Brain microvascular endothelial cell (primary cell): ENCODE measurements around the gene HERC5.

ENCODE experiments used
- DNase-seq: peaks from one replicate; pipeline ENCODE4 v3.0.0-alpha.2; 2020
- H3K27ac ChIP-seq: fragments of 250-450 bp; sonication (Bioruptor Pico); 2 replicates; pipeline ENCODE4 v1.5.1; 2020; ENCODE audit warnings: mild to moderate bottlenecking, moderate library complexity
- H3K27me3 ChIP-seq: fragments of 250-450 bp; sonication (Bioruptor Pico); replicated peaks from 2 replicates; pipeline ENCODE4 v1.5.1; 2020; ENCODE audit warnings: mild to moderate bottlenecking
- H3K36me3 ChIP-seq: fragments of 250-450 bp; sonication (Bioruptor Pico); replicated peaks from 2 replicates; pipeline ENCODE4 v1.5.1; 2020; ENCODE audit warnings: mild to moderate bottlenecking
- H3K4me3 ChIP-seq: 2 replicates; pipeline ENCODE4 v1.5.1; 2011; ENCODE audit warnings: low read depth, mild to moderate bottlenecking, control low read depth, low read length, moderate library complexity
- CTCF ChIP-seq: IDR thresholded peaks from 2 replicates; pipeline ENCODE4 v1.5.1; 2011; ENCODE audit warnings: low read depth, mild to moderate bottlenecking, moderate library complexity, low read length, control low read depth, inconsistent platforms; ENCODE audit errors: missing control alignments
- in situ Hi-C: cut with HindIII; loops from 2 replicates; pipeline ENCODE4 v1.10.0; 2017; ENCODE audit warnings: low sequenced_read_pairs, low pct_ligation_motif_present

Gene HERC5

GRCh38 chr4:88415982-88416381 is 40.9 kb upstream of the HERC5 start:
- no peak overlapping the region for H3K4me3 ChIP-seq
- no peak overlapping the region for H3K27ac ChIP-seq
- TF ChIP-seq CTCF = no peak
- no peaks in the 10 kb centered on the region for H3K36me3 ChIP-seq
- H3K27me3 ChIP-seq = no peaks in the 10 kb centered on the region
- no peak for DNase-seq
- in situ Hi-C loops = no loop called here

- in situ Hi-C loops = no loop called here
- no peak for DNase-seq
- Histone ChIP-seq H3K4me3 (no peak overlapping the region), H3K27me3 (no peaks in the 10 kb centered on the region), H3K27ac (no peak overlapping the region), H3K36me3 (no peaks in the 10 kb centered on the region)
- TF ChIP-seq CTCF = no peak
These were observed 38.5 kb upstream of the HERC5 start for GRCh38 chr4:88418411-88418810.

DNA sequence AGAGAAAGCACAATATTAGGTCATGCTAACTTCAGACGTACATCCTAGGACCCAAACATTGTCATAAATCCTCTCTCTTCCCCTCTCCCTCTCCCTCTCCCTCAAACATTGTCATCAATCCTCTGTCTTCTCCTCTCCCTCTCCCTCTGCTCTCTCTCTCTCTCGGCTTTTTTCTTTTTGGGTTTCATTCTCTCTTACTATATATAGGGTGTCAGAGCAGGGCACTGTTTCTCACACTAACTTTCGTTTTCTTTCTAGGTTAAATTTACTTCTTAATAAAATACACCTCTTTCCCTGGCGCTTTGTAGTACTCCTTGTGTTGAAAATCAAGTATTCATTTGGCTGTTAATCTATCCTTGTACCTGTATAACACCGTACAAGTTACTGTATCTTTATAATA is 37.0 kb upstream of the HERC5 start:
- Histone ChIP-seq H3K27me3 (no peaks in the 10 kb centered on the region), H3K4me3 (no peak overlapping the region), H3K36me3 (no peaks in the 10 kb centered on the region), H3K27ac (no peak overlapping the region)
- TF ChIP-seq CTCF = no peak
- DNase-seq = no peak
- in situ Hi-C loops = no loop called here

DNA sequence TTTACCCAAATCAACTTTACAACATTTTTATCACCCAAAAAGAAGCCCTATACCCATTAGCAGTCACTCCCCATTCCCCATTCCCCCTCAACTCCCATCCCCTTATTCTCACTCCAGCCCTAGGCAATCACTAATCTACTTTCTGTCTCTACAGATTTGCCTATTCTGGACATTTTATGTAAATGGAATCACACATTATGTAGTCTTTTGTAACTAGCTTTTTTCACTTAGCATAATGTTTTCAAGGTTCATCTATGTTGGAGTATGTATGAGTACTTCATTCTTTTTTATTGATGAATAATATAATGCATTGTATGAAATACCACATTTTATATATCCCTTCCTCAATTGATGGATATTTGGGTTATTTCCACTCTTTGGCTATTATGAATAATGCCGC is 36.1 kb upstream of the HERC5 start:
- no peak overlapping the region for H3K4me3 ChIP-seq
- no peak for DNase-seq
- in situ Hi-C loops = no loop called here
- no peaks in the 10 kb centered on the region for H3K27me3 ChIP-seq
- TF ChIP-seq CTCF = no peak
- H3K27ac ChIP-seq = no peak overlapping the region
- H3K36me3 ChIP-seq = no peaks in the 10 kb centered on the region

DNA sequence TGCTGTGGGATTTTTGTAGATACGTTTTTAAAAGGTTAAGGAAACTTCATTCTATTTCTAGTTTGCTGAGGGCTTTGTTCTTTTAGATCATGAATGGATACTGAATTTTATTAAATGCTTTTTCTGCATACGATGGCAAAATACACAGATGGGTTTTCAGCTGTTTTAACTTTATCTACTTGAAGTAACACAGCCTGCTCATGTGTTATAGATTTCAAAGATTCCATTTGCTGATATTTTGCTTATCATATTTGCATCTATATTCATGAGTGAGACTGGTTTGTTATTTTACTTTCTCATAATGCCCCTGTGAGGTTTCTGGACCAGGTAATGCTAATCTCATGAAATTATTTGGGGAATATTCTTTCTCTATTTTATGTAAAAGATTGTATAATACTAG is 34.5 kb upstream of the HERC5 start:
- in situ Hi-C loops = no loop called here
- H3K36me3 ChIP-seq = no peaks in the 10 kb centered on the region
- no peak for DNase-seq

More for the DNA sequence above, 34.5 kb upstream of the HERC5 start:
- Histone ChIP-seq H3K27me3 (no peaks in the 10 kb centered on the region), H3K27ac (no peak overlapping the region), H3K4me3 (no peak overlapping the region)
- no peak for TF ChIP-seq CTCF
